ENCODE results near the gene ME3.

Gene ME3

DNA sequence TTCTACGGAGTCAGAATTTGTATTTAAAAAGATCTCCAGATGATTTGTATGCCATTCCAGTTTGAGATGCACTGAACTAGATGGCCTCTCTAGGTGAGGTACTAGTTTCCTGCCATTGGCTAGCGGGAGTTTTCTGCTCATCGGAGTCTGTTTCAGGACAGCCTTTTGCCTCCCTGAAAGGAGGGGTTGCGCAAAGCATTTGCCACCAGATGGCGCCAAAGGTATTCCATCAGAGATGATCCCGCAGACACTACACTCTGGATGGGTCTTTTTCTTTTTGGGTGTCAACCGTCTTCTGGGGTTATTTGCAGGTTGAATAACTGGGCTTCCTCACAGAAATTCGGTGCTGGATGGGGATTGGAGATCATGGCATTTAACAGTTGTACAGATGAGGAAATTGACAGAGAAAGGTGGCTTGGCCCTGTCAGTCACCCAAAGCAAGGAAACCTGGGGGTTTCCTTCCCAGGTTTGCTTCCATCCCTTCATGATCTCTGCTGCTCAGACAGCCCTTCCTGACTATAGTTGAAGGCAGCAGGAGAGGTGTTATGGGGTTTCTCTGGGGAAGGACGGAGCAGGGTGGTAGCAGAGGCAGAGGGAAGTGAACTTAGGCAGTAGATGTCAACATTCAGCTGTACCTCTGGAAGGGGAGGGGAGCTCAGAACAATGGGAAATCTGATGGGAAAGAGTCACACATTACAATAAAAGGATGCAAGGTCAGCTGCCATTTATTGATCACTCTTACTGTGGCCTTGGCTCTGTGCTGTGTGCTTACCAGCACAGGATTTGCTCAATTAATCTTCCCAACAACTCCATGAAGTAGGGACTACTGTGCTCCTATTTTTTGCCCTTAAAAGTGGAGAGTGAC is 216.1 kb downstream of the ME3 start:
- H3K4me1 Mint-ChIP-seq (ENCODE audit: low read depth in 2 of 2) = peaks cover 7 to 8% of the 10 kb centered on the region in 2 donors
- DNase-seq (peak; percentile 68 to 74 (median 72)), ATAC-seq (replicated peaks) (peak; percentile 76)
- H3K27ac Mint-ChIP-seq = no peak overlapping the region
- H3K27me3 Mint-ChIP-seq = peaks cover 0 to 12% of the 10 kb centered on the region in 2 donors
- H3K36me3 Mint-ChIP-seq (ENCODE audit: insufficient read depth) = no peaks in the 10 kb centered on the region
- no peaks in the 10 kb centered on the region for H3K9me3 Mint-ChIP-seq
- H3K4me3 Mint-ChIP-seq = peak overlapping the region in 1 of 2 donors; percentile 5

DNA sequence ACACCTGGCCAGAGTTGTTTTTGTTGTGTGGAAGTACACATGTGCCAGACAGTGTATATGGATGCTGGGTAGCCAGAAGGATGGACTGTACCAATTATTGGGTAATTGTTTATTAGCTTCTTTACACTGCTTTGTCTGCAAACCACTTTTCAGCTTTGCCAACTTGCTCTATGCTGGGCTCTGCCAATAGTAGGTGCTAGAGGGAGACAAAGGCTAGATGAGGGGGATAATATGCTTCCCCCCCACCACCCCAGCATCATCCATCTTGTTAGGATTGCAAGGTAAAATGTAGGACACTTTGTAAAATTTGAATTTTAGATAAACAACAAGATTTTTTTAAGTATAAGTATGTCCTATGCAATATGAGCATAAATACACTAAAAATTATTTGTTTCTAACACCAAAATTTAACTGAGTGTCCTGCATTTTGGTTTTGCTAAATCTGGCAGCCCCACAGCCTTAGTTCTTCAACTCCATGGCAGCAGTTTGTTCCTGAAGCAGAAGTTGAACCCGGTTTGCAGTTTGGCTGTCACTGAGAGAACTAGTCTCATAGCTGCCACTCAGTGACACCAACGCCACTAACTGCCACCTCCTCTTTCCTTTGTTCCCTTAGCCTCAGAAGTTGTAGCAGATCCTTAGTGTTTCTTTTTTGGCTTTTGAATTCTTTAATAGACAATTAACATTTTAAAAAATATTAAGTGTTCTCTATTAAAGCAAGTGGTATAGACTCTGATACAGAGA is 219.0 kb downstream of the ME3 start:
- Mint-ChIP-seq H3K4me3 (no peak overlapping the region), H3K27me3 (peaks cover 0 to 12% of the 10 kb centered on the region in 2 donors), H3K27ac (no peak overlapping the region), H3K9me3 (no peaks in the 10 kb centered on the region), H3K36me3 (ENCODE audit: insufficient read depth) (no peaks in the 10 kb centered on the region), H3K4me1 (ENCODE audit: low read depth in 2 of 2) (peaks cover 7 to 8% of the 10 kb centered on the region in 2 donors)
- ATAC-seq (replicated peaks) (no peak), DNase-seq (no peak)

DNA sequence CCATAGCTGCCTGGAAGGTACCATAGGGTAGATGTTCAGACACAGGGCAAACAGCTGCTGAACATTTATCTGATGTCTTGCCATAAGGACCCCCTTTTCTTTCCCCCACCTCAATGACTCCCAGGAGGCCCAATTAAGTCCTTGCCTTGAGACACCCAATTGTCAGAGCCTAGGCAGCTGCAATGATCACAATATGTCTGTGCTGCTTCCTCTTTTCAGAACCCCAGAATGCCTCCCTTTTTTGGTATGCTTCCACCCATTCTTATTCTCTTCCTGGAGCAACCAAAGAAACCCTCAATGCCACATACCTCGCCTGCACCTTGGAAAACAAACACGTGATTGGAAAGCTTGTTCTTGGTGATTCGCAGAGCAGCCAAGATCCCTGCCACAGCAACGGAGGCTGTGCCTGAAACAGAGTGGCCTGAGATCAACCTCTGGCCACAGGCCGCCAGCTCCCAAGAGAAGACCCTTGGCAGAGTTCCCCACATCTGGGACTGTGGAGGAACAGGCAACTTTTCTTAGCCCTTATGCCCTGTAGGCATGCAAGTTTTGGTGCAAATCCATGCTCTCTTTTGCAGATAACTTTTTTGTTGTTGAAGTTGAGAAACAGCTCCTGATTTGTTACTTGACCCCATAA is 222.3 kb downstream of the ME3 start:
- Mint-ChIP-seq H3K27me3 (no peaks in the 10 kb centered on the region), H3K4me1 (ENCODE audit: low read depth in 2 of 2) (peaks cover 0 to 6% of the 10 kb centered on the region in 2 donors), H3K9me3 (no peaks in the 10 kb centered on the region), H3K27ac (no peak overlapping the region), H3K36me3 (ENCODE audit: insufficient read depth) (no peaks in the 10 kb centered on the region), H3K4me3 (no peak overlapping the region)
- no peak for DNase-seq
- no peak for ATAC-seq (replicated peaks)

DNA sequence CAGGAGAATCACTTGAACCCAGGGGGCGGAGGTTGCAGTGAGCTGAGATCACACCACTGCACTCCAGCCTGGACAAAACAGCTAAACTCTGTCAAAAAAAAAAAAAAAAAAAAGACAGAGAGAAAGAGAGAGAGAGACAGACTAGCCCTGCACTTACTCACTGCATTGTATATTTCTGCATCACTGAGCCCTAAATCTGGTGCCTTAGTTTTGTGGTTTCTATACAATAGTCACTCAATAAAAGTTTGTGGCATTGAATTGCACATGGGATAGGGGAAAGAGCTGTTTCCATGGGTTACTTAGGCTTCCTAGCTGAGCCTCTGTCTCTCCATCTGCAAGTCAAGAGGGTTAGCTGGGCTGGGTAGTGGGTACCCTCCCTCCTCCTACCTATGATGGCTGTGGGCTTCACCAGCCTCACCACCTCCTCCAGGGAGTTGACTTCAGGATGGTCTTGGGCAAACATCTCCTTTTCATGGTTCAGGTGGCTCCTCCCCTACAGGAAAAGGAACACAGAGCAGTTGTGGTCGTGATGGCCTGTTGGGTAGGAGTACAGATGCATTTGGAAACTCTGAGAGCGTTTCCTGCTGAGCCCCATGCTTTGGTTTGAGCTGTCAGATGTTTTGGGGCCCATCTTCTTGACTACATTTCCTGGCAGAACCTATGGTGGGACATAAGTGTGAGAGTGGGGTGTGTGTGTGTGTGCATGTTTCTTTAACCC is 224.5 kb downstream of the ME3 start:
- Mint-ChIP-seq H3K4me1 (ENCODE audit: low read depth in 2 of 2) (peaks cover 0 to 6% of the 10 kb centered on the region in 2 donors), H3K36me3 (ENCODE audit: insufficient read depth) (no peaks in the 10 kb centered on the region), H3K9me3 (no peaks in the 10 kb centered on the region), H3K4me3 (no peak overlapping the region), H3K27ac (no peak overlapping the region), H3K27me3 (no peaks in the 10 kb centered on the region)
- DNase-seq (no peak), ATAC-seq (replicated peaks) (no peak)

DNA sequence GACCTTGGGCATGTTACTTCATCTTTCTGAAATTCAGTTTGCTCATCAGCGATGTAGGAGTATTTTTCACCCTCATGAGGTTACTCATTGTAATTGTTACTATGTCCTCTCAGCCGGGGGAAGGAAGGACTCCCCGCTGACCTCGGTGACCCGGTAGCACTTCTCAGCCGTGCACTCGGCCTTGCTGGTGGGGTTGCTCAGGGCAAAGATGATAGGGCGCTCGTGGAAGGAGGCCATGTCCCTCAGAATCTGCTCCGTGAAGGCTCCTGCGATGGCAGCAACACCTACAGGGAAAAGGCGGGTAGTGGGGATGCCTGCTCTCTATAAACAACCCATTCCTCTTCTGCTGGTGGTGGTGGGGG is 225.5 kb downstream of the ME3 start:
- Mint-ChIP-seq H3K27me3 (no peaks in the 10 kb centered on the region), H3K27ac (no peak overlapping the region), H3K4me1 (ENCODE audit: low read depth in 2 of 2) (peaks cover 0 to 6% of the 10 kb centered on the region in 2 donors), H3K4me3 (no peak overlapping the region), H3K9me3 (no peaks in the 10 kb centered on the region), H3K36me3 (ENCODE audit: insufficient read depth) (no peaks in the 10 kb centered on the region)
- DNase-seq (no peak), ATAC-seq (replicated peaks) (no peak)

DNA sequence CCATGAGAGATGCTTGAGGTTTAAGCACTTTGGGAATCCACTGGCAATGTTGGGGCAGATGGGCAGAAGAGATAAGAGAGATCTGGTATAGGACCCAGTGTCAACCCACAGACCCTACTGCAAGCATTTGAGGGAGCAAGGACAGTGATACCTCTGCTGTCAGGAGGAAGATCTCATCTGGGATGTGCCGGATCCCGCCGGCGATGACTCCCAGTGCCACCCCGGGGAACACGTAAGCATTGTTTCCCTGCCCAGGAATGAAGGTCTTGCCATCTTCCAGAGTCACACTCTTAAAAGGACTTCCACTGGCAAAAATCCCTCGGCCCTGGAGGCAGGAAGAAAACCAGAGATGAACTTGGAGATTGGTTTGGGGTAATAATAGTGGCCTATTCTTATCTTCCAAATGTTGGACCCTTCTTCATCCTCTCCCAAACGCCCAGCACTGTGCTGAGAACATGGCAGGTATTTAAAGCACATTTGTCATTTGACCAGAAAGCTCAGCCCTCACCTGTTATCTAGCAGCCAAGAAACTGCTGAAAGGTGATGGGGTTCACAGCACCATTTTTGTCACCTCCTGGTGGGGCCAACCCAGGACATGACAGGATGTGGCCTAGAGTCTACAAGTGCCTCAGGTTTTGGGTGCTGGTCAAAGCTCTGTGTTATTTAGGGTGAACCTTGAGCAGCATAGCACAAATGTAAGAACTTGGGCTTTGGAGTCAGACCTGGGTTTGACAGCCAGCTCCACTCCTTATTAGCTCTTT is 226.1 kb downstream of the ME3 start:
- Mint-ChIP-seq H3K4me3 (no peak overlapping the region), H3K4me1 (ENCODE audit: low read depth in 2 of 2) (peaks cover 0 to 6% of the 10 kb centered on the region in 2 donors), H3K9me3 (no peaks in the 10 kb centered on the region), H3K27me3 (no peaks in the 10 kb centered on the region), H3K36me3 (ENCODE audit: insufficient read depth) (no peaks in the 10 kb centered on the region), H3K27ac (no peak overlapping the region)
- no peak for DNase-seq
- ATAC-seq (replicated peaks) = no peak

DNA sequence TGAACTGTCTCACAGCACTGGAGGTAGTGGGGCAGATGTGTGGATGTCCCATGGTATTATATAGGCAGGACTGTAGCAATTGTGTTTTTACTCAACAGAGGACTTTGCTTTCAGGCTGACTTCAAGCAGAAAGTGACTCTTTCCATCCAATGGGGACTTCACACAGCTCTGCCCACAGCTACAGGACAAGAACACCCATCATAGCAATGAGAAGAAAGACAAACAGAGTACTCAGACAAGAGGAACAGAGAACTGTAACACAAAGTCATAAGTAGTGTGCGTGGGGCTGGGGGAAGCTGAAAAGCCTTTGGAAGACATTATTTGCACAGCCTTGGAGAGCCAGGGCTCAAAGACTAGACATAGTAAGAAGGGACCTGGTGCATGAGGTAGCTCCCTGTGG is 227.4 kb downstream of the ME3 start:
- Mint-ChIP-seq H3K9me3 (no peaks in the 10 kb centered on the region), H3K4me1 (ENCODE audit: low read depth in 2 of 2) (peaks cover 0 to 6% of the 10 kb centered on the region in 2 donors), H3K27me3 (no peaks in the 10 kb centered on the region), H3K36me3 (ENCODE audit: insufficient read depth) (no peaks in the 10 kb centered on the region), H3K27ac (no peak overlapping the region), H3K4me3 (no peak overlapping the region)
- DNase-seq (no peak), ATAC-seq (replicated peaks) (no peak)

DNA sequence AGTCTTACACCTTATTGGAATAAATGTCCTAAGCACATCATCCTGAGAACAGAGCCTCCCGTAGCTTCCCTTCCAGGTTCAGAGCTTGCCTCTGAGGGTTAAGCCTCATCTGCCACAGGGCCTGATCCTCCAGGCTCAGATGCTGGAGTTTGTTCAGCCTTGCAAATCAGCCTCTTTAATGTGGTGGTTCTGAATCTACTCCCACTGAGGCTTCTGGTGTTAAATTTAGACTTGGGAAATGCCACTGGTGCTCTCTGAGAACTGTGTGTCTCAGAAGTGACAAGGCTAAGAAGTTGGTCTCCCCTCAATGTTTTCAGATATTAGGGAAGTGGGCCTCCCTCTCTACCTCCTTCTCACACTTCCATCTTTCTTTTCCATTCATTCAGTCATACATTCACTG is 229.0 kb downstream of the ME3 start:
- H3K4me3 Mint-ChIP-seq = no peak overlapping the region
- ATAC-seq (replicated peaks) (no peak), DNase-seq (no peak)
- peaks cover 0 to 6% of the 10 kb centered on the region in 2 donors for H3K4me1 Mint-ChIP-seq (ENCODE audit: low read depth in 2 of 2)
- no peaks in the 10 kb centered on the region for H3K36me3 Mint-ChIP-seq (ENCODE audit: insufficient read depth)
- H3K27ac Mint-ChIP-seq = no peak overlapping the region
- no peaks in the 10 kb centered on the region for H3K9me3 Mint-ChIP-seq
- no peaks in the 10 kb centered on the region for H3K27me3 Mint-ChIP-seq

DNA sequence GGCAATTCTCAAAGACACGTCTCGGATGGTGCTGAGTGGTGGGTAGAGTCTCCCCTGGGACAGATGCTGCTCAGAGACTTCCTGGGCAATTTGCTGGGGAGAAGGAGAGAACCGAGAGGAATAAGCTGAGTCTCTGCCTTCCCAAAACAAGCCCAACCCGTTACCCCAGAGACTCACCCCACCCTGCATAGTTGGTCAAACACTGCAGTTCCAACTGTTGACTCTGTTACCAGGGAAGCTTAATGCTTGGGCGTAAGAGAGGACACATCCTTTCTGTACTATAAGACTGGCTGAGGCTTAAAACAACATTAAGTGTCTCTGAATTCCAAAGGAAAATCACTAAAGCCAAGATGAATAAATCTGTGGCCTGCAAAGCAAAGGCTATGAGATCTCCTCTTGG is 229.6 kb downstream of the ME3 start:
- no peaks in the 10 kb centered on the region for H3K27me3 Mint-ChIP-seq
- no peaks in the 10 kb centered on the region for H3K9me3 Mint-ChIP-seq
- no peaks in the 10 kb centered on the region for H3K36me3 Mint-ChIP-seq (ENCODE audit: insufficient read depth)
- no peak for DNase-seq
- no peak for ATAC-seq (replicated peaks)
- no peak overlapping the region for H3K27ac Mint-ChIP-seq
- H3K4me3 Mint-ChIP-seq = no peak overlapping the region
- peaks cover 0 to 6% of the 10 kb centered on the region in 2 donors for H3K4me1 Mint-ChIP-seq (ENCODE audit: low read depth in 2 of 2)

DNA sequence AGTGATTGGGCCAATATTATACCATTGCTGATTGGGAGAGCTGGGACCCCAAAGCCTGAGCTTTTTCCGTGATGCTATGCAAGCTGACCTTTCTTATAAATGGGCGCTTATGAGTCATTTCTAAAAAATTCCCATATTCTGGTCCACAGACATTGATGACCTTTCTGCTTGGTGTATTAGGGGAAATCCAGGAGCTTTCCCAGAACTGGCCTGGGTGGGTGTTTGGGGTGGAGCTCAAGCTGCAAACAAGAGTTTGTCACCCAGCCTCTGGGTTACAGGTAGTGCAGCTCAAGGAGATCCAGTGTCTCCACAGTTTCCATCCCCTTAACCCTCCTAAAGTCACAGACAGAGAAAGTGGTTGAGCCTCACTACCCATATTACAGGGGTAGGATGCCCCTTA is 230.0 kb downstream of the ME3 start:
- Mint-ChIP-seq H3K4me1 (ENCODE audit: low read depth in 2 of 2) (peaks cover 0 to 6% of the 10 kb centered on the region in 2 donors), H3K4me3 (no peak overlapping the region)

DNA sequence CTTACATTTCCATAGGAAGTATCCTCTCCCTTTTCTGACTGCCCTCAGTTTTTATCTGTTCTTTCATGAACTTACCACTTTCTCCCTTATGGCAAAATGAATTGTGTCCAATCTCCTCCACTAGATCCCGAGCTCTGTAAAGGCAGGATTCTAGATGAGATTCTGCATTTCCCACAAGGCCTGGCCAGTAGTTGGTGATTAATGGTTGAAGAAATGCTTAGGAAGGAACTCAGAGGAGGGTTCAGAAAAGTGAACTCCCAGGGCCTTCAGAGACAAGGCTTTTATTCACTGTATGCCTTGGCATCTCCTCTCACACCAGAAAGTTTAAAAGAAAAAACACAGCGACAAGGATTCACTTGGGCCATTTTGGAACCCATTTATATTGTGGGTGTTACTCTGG is 231.6 kb downstream of the ME3 start:
- Mint-ChIP-seq H3K27ac (no peak overlapping the region), H3K27me3 (no peaks in the 10 kb centered on the region)

More for the DNA sequence above, 230.0 kb downstream of the ME3 start:
- Mint-ChIP-seq H3K27me3 (no peaks in the 10 kb centered on the region), H3K9me3 (no peaks in the 10 kb centered on the region), H3K36me3 (ENCODE audit: insufficient read depth) (no peaks in the 10 kb centered on the region), H3K27ac (no peak overlapping the region)
- DNase-seq (no peak), ATAC-seq (replicated peaks) (no peak)

DNA sequence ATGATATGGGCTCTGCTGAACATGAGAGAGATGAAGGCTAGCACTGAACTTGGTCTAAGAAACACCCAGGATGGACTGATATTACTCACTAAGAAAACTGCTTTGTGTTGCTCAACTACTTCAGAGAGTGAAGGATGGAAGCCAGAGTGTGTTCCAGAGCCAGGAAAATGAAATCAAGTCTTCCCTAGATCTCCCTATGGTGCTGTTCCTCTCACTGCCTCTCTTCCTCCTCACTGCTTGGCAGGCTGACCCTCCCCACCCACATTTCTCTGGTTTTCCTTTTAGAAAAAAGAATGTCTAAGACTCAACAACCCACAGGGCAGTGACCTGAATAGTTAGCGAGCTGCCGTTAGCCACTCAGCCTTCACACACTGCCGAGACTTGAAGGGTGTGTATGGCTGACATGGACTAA is 232.1 kb downstream of the ME3 start:
- no peak for DNase-seq
- Mint-ChIP-seq H3K4me3 (no peak overlapping the region), H3K9me3 (no peaks in the 10 kb centered on the region), H3K27me3 (no peaks in the 10 kb centered on the region), H3K27ac (no peak overlapping the region), H3K36me3 (ENCODE audit: insufficient read depth) (no peaks in the 10 kb centered on the region), H3K4me1 (ENCODE audit: low read depth in 2 of 2) (no peaks in the 10 kb centered on the region)
- ATAC-seq (replicated peaks) = no peak

More for the DNA sequence above, 231.6 kb downstream of the ME3 start:
- no peaks in the 10 kb centered on the region for H3K9me3 Mint-ChIP-seq
- no peaks in the 10 kb centered on the region for H3K4me1 Mint-ChIP-seq (ENCODE audit: low read depth in 2 of 2)
- no peak for ATAC-seq (replicated peaks)
- no peak overlapping the region for H3K4me3 Mint-ChIP-seq
- no peaks in the 10 kb centered on the region for H3K36me3 Mint-ChIP-seq (ENCODE audit: insufficient read depth)
- DNase-seq = no peak

DNA sequence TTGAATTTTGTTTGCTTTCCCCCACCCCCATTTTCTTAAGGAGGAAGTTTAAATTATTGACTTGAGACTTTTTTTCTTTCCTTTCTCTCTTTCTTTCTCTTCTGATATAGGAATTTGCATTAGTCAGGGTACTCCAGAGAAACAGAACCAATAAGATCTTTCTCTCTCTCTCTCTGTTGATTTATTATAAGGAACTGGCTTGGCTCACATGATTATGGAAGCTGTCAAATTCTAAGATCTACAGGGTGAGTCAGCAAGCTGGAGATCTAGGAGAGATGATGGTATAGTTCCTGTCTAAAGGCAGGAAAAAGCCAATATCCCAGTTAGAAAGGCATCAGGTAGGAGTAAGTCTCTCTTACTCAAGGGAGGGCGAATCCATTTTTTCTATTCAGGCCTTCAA is 233.7 kb downstream of the ME3 start:
- Mint-ChIP-seq H3K4me3 (no peak overlapping the region), H3K4me1 (ENCODE audit: low read depth in 2 of 2) (no peaks in the 10 kb centered on the region), H3K27me3 (no peaks in the 10 kb centered on the region), H3K9me3 (no peaks in the 10 kb centered on the region), H3K36me3 (ENCODE audit: insufficient read depth) (no peaks in the 10 kb centered on the region), H3K27ac (no peak overlapping the region)
- DNase-seq = no peak
- no peak for ATAC-seq (replicated peaks)
